Esophagus mucosa (tissue), 1 donor: Measurements from ENCODE around the gene PCDHA4. TPM values are rescaled to one million over a fixed set of nuclear protein-coding genes. Genes with fewer than 3 reads are reported as not detected.
"Not testable (repeated sequence)": the region's sequence is repeated elsewhere in the genome, so short reads cannot be mapped to it uniquely, and the experiment has no call there.

Source experiments
- ATAC-seq: fragments of 200-7000 bp; cut with Tn5 transposase; one replicate; pipeline ENCODE4 v1.9.1; 2020
- total RNA-seq: library from RNA; stranded (reverse); gene quantifications from one replicate; pipeline ENCODE4 v1.2.4, GENCODE V29; 2023
- donor health status: DM: yes; HTN: yes; CAD: no.

The PCDHA4 gene
- 0.20 TPM for total RNA-seq

DNA sequence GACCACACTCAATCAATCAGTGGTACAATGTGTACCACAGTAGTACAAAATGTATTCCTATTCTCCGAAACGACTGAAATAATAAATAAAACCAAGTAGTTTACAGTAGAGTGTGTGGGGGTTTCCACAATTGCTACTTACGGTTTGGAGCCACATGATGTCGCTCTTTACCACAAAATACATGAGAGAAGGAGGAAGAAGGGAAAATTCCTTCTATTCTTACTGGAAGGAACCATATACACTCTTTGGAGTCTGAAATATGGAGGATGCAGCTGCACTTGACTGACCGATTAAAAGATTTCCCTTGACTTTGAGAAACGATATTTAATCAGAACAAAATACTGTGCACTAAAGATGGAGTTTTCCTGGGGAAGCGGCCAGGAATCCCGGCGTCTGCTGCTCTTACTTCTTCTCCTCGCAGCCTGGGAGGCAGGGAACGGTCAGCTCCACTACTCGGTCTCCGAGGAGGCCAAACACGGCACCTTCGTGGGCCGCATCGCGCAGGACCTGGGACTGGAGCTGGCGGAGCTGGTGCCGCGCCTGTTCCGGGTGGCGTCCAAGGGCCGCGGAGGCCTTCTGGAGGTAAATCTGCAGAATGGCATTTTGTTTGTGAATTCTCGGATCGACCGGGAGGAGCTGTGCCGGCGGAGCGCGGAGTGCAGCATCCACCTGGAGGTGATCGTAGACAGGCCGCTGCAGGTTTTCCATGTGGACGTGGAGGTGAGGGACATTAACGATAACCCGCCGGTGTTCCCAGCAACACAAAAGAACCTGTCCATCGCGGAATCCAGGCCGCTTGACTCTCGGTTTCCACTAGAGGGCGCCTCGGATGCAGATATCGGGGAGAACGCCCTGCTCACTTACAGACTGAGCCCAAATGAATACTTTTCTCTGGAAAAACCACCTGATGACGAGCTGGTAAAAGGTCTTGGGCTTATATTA lies at the start of gene PCDHA4:
Gene PCDHA4, plus strand, starts transcription at position 235 of the 942 bp plus-strand sequence.
- no peak for ATAC-seq

- no peak for ATAC-seq
These were observed 42.5 kb upstream of the PCDHA4 start for GRCh38 chr5:140764177-140764973.

DNA sequence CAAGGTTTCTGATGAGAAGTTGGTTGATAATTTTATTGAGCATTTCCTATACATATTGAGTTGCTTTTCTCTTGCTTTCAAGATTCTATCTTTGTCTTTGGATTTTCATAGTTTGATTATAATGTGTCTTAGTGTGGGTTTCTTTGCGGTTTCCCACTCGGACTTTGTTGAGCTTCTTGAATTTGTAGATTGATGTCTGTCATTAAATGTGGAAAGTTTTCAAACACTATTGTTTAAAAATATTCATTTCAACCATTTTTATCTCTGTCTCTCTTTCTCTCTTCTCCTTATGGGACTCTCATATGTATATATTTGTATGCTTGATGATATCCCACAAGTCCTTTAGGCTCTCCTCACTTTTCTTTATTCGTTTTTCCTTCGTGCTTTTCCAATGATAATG lies 39.4 kb upstream of the PCDHA4 start:
- ATAC-seq: no peak

DNA sequence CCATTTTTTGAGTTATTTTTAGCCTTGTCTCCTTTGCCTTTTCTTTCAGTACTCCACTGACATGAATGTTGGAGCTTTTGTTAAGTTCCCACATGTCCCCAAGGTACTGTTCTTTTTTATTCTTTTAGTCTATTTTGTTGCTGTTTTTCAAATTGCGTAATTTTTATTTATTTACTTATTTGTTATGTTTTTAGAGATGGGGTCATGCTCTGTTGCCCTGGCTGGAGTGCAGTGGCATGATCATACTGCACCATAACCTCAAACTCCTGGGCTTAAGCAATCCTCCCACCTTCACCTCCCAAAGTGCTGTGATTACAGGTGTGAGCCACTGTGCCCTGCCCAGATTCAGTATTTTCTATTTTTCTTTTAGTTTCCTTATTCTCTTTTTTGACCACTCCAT lies 26.4 kb upstream of the PCDHA4 start:
- ATAC-seq: no peak

DNA sequence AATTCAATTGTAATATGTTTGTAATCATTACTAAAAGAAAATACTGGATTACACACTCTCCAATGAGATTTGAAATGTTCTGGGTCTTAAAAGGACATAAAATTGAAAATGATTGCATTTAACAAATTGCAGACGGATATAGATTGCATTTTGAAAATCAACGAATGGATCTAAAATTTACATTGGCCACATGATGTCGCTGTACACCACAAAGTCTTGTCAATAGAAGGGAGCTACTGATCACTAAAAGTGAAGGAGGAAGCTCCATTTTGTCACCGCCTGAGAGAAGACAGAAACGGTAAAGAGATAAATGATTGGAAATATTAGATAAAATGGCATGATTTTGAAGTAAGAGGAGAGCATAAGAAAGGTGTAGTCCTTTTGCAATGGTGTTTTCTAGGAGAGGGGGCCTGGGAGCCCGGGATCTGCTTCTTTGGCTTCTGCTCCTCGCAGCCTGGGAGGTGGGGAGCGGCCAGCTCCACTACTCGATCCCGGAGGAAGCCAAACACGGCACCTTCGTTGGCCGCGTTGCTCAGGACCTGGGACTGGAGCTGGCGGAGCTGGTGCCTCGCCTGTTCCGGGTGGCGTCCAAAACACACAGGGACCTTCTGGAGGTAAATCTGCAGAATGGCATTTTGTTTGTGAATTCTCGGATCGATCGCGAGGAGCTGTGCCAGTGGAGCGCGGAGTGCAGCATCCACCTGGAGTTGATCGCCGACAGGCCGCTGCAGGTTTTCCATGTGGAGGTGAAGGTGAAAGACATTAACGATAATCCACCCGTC lies 20.8 kb upstream of the PCDHA4 start, which contains the start of gene PCDHA1:
Gene PCDHA1, plus strand, starts transcription at position 236 of the 782 bp plus-strand sequence.
- ATAC-seq: no peak

- not testable (repeated sequence) for ATAC-seq
These were observed 19.4 kb upstream of the PCDHA4 start for GRCh38 chr5:140787422-140787821.

DNA sequence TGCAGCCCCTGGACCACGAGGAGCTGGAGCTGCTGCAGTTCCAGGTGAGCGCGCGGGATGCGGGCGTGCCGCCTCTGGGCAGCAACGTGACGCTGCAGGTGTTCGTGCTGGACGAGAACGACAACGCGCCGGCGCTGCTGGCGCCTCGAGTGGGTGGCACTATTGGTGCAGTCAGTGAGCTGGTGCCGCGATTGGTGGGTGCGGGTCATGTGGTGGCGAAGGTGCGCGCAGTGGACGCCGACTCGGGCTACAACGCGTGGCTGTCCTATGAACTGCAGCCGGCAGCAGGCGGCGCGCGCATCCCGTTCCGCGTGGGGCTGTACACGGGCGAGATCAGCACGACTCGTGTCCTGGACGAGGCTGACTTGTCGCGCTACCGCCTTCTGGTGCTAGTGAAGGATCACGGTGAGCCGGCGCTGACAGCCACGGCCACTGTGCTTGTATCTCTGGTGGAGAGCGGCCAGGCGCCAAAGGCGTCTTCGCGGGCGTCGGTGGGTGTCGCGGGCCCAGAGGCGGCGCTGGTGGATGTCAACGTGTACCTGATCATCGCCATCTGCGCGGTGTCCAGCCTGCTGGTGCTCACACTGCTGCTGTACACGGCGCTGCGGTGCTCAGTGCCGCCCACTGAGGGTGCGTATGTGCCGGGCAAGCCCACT lies 18.9 kb upstream of the PCDHA4 start:
- ATAC-seq: not testable (repeated sequence)

DNA sequence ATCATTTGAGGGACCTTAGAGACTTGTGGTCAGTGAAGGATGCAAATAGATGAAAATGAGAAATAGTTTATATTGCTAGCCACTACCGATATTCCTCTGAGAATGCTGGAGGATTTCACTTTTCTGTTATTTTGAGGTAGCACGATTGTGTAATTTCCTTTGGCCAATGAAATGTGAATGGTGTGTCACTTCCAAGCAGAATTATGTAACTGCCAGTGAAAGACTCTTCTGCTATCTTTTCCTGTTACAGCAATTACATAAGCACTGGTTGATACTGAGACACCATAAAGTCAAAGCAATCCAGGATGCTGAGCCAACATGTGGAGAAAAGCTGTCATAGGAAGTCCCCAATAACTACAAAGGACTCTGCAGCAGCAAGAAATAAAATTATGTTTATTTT lies 15.8 kb upstream of the PCDHA4 start:
- ATAC-seq: no peak

DNA sequence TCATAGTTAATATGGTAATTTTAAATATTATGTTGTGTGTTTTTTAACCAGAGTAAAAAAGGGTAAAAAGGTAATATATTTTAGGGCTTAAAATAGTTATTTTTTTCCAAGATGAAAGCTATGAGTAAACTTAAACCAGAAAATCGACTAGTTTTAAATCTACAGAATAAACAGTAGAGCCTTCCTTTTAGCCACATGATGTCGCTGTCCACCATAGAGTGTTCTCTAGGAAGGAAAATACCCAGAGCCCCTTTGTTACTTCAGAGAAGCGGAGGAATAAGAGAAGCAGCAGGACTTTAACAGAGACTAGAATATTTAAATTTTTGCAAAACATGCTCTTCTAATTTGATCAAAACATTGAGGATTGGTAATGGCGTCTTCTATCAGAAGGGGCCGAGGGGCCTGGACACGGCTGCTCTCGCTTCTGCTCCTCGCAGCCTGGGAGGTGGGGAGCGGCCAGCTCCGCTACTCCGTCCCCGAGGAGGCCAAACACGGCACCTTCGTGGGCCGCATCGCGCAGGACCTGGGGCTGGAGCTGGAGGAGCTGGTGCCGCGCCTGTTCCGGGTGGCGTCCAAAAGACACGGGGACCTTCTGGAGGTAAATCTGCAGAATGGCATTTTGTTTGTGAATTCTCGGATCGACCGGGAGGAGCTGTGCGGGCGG lies 12.1 kb upstream of the PCDHA4 start, which contains the start of gene PCDHA2:
Gene PCDHA2, plus strand, starts transcription at position 258 of the 664 bp plus-strand sequence.
- no peak for ATAC-seq

GRCh38 chr5:140795259-140795641 lies 11.6 kb upstream of the PCDHA4 start:
- ATAC-seq: no peak

DNA sequence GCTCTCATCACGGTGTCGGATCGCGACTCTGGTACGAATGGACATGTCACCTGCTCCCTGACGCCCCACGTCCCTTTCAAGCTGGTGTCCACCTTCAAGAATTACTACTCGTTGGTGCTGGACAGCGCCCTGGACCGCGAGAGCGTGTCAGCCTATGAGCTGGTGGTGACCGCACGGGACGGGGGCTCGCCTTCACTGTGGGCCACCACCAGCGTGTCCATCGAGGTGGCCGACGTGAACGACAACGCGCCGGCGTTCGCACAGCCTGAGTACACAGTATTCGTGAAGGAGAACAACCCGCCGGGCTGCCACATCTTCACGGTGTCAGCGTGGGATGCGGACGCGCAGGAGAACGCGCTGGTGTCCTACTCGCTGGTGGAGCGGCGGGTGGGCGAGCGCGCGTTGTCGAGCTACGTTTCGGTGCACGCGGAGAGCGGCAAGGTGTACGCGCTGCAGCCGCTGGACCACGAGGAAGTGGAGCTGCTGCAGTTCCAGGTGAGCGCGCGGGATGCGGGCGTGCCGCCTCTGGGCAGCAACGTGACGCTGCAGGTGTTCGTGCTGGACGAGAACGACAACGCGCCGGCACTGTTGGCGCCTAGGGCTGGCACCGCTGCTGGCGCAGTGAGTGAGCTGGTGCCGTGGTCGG lies 10.7 kb upstream of the PCDHA4 start:
- not testable (repeated sequence) for ATAC-seq

DNA sequence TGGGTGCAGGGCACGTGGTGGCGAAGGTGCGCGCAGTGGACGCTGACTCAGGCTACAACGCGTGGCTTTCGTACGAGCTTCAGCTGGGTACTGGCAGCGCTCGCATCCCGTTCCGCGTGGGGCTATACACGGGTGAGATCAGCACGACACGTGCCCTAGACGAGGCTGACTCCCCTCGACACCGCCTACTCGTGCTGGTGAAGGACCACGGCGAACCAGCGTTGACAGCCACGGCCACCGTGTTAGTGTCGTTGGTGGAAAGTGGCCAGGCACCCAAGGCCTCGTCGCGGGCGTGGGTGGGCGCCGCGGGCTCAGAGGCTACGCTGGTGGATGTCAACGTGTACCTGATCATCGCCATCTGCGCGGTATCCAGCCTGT lies 10.2 kb upstream of the PCDHA4 start:
- no peak for ATAC-seq

DNA sequence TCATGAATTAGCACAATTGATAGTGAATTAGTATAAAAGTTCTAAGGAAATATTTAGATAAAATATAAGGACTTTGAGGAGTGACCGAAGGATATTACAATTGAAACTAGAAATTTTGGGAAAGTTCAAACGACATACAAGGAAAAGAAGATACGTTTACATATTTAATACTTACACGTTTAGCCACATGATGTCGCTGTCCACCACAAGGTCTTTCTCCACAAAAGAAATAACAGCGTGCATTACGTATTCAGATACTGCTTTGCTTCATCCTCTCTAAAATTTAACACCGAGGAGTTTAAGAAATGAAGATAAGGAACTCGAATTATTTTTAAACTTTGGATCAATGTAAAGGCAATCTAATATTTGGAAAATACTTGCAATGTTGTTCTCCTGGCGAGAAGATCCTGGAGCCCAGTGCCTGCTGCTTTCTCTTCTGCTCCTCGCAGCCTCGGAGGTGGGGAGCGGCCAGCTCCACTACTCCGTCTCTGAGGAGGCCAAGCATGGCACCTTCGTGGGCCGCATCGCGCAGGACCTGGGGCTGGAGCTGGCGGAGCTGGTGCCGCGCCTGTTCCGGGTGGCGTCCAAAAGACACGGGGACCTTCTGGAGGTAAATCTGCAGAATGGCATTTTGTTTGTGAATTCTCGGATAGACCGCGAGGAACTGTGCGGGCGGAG lies 5.9 kb upstream of the PCDHA4 start, which contains the start of gene PCDHA3:
Gene PCDHA3, plus strand, starts transcription at position 242 of the 678 bp plus-strand sequence.
- ATAC-seq: no peak

DNA sequence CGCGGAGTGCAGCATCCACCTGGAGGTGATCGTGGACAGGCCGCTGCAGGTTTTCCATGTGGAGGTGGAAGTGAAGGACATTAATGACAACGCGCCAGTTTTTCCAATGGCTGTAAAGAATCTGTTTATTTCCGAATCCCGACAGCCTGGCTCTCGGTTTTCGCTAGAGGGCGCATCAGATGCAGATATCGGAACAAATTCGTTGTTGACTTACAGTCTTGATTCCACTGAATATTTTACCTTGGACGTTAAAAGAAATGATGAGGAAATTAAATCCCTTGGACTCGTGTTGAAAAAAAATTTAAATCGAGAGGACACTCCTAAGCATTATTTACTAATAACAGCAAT lies 5.4 kb upstream of the PCDHA4 start:
- ATAC-seq: no peak

DNA sequence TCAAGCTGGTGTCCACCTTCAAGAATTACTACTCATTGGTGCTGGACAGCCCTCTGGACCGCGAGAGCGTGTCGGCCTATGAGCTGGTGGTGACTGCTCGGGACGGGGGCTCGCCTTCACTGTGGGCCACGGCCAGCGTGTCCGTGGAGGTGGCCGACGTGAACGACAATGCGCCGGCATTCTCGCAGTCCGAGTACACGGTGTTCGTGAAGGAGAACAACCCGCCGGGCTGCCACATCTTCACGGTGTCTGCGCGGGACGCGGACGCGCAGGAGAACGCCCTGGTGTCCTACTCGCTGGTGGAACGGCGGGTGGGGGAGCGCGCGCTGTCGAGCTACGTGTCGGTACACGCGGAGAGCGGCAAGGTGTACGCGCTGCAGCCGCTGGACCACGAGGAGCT lies 4.5 kb upstream of the PCDHA4 start:
- not testable (repeated sequence) for ATAC-seq

DNA sequence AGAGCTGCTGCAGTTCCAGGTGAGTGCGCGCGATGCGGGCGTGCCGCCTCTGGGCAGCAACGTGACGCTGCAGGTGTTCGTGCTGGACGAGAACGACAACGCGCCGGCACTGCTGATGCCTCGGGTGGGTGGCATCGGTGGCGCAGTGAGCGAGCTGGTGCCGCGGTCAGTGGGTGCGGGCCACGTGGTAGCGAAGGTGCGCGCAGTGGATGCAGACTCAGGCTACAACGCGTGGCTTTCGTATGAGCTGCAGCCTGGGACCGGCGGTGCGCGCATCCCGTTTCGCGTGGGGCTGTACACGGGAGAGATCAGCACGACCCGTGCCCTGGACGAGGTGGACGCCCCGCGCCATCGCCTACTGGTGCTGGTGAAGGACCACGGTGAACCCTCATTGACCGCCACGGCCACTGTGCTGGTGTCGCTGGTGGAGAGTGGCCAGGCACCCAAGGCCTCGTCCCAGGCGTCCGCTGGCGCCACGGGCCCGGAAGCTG lies 4.0 kb upstream of the PCDHA4 start:
- no peak for ATAC-seq

DNA sequence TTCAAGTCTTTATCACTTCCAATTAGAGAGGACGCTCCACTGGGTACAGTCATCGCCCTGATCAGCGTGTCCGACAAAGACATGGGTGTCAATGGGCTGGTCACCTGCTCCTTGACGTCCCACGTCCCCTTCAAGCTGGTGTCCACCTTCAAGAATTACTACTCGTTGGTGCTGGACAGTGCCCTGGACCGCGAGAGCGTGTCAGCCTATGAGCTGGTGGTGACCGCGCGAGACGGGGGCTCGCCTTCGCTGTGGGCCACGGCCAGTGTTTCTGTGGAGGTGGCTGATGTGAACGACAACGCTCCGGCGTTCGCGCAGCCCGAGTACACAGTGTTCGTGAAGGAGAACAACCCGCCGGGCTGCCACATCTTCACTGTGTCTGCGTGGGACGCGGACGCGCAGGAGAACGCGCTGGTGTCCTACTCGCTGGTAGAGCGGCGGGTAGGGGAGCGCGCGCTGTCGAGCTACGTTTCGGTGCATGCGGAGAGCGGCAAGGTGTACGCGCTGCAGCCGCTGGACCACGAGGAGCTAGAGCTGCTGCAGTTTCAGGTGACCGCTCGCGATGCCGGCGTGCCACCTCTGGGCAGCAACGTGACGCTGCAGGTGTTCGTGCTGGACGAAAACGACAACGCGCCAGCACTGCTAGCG lies 1.5 kb downstream of the PCDHA4 start:
- ATAC-seq: not testable (repeated sequence)

GRCh38 chr5:140808889-140809291 lies 2.0 kb downstream of the PCDHA4 start:
- ATAC-seq: no peak
